Stimulated activated CD8-positive, alpha-beta memory T cell treated with anti-CD3 and anti-CD28 coated beads, Interleukin-4, amount 100 ng/mL, for 24 hours (primary cell): Measurements from ENCODE around the gene TXN2.
"Not testable (repeated sequence)": the region's sequence is repeated elsewhere in the genome, so short reads cannot be mapped to it uniquely, and the experiment has no call there.

Experiments
- DNase-seq: peaks from one replicate; pipeline ENCODE4 v3.0.0-alpha.2; 2020; ENCODE audit warnings: low read depth

Gene TXN2

GRCh38 chr22:36430863-36431262 lies 50.6 kb downstream of the TXN2 start:
- no peak for DNase-seq

GRCh38 chr22:36427952-36428351 lies 53.5 kb downstream of the TXN2 start:
- not testable (repeated sequence) for DNase-seq

GRCh38 chr22:36425977-36426523 lies 55.4 kb downstream of the TXN2 start:
- DNase-seq: no peak

- DNase-seq: no peak
Observed at GRCh38 chr22:36424901-36425579, 56.4 kb downstream of the TXN2 start.

DNA sequence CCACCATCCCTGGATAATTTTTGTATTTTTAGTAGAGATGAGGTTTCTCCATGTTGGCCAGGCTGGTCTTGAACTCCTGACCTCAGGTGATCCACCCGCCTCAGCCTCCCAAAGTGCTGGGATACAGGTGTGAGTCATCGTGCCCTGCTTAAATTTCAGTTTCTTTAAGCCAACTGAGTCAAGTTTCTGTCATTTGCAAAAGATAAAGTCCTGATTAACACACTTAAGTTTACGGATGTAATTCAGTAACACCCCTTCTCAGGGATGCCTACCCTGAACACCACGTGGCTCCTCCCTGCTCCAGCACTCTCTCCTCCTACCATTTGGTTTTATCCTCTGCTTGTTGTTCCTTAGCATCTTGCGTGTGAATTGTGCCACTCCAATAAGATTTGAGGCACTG lies 57.0 kb downstream of the TXN2 start:
- not testable (repeated sequence) for DNase-seq

- no peak for DNase-seq
Observed at GRCh38 chr22:36423461-36424404, 57.7 kb downstream of the TXN2 start.

DNA sequence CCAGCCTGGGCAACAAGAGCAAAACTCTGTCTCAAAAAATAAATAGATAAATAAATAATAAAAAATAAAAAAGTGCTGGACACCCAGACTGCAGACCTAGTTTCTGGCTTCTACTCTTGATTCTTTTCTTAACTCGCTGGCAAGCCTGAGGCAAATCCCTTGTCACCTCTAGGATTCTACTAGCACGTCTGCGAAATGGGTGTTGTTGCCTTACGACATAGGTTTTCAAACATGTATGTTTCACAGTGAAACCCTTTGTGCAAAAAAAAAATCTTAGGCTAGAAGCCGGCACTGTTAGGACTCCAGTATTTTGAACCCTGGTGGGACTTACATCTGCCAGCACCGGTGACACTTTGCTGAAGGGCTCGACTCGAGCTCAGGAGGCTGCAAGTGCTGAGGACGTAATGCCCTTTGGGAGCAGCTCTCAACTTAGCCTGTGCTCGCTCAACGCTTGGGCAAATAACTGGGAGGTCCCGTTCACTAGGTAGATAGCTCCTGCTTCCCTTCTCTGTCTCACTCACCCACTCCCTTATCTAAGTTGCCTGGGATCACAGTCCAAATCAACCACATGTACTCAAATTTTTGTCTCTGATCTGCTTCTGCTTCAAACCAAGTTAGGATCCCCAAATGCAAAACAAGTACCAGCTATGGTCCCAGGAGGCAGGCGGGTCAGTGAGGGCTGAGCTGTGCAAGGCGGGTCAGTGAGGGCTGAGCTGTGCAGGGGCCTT lies 59.0 kb downstream of the TXN2 start:
- no peak for DNase-seq

- no peak for DNase-seq
Observed at GRCh38 chr22:36419912-36420882, 61.2 kb downstream of the TXN2 start.

DNA sequence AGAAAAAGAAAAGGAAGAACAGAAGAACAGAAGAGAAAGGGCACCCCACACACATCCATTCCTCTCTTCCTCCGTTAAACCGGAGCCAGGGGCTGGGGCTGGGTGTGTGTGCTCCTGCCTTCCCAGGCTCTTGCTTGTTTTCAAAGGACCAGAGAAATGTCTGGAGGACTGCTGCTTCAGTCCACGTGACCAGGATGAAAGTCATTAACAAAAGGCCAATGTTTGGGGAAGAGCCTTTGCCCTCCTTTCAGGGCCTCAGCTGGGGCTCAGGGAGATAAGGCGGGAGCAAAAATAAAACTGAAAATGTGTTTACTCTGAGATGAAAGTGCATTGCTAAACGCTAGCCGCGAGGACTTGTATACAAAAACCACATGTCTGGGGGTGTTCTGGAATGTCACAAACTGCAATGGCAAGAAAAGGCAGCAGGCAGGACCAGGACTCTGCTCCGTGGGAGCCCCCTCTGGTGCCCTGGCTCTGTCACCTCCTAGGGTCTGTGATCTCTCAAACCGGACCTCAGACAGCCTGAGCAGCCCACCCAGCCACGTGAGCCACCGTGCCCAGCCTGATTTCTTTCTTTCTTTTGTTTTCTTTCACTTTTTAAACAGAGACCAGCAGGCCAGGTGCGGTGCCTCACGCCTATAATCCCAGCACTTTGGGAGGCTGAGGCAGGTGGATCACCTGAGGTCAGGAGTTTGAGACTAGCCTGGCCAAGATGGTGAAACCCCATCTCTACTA lies 62.1 kb downstream of the TXN2 start:
- no peak for DNase-seq

DNA sequence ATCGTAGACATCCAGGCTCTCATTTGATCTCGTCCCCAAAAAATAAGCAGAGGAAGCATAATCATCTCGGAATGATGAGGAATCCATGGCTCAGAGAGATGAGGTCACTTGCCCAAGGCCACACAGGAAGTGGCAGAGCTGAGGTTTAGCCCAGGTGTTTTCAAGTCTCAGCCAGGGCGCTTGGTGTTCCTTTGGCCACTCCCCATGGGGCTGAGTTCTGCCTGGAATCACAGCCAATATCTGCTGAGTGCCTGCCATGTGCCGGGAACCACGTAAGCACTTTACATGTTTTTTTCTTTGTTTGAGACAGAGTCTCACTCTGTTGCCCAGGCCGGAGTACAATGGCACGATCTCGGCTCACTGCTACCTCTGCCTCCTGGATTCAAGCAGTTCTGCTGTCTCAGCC lies 64.2 kb downstream of the TXN2 start:
- DNase-seq: no peak
